Liver (tissue), 3 donors: Measurements from ENCODE around the gene GAPVD1.

Experiments
- GABPA ChIP-seq, 2 donors: IDR thresholded peaks in 1 of 2; conservative IDR thresholded peaks in 1 of 2; 2 replicates each; pipeline ENCODE4 v1.6.1; 2016; ENCODE audit warnings: antibody characterized with exemption in 2 of 2, mild to moderate bottlenecking in 1 of 2, moderate library complexity in 1 of 2
- HNF4G ChIP-seq: IDR thresholded peaks from 2 replicates; pipeline ENCODE4 v1.6.1; 2016; ENCODE audit warnings: antibody characterized with exemption
- JUND ChIP-seq, 2 donors: IDR thresholded peaks; 2 replicates each; pipeline ENCODE4 v1.6.1; 2016; ENCODE audit warnings: antibody characterized with exemption in 2 of 2
- RAD21 ChIP-seq, 2 donors: IDR thresholded peaks; 2 replicates each; pipeline ENCODE4 v1.6.1; 2016; ENCODE audit warnings: antibody characterized with exemption in 2 of 2, mild to moderate bottlenecking in 2 of 2
- RXRA ChIP-seq, 2 donors: IDR thresholded peaks; 2 replicates each; pipeline ENCODE4 v1.6.1; 2017 to 2018; ENCODE audit warnings: antibody characterized with exemption in 2 of 2, mild to moderate bottlenecking in 1 of 2
- SP1 ChIP-seq: IDR thresholded peaks from 2 replicates; pipeline ENCODE4 v1.6.1; 2018; ENCODE audit warnings: antibody characterized with exemption, mild to moderate bottlenecking
- TAF1 ChIP-seq: conservative IDR thresholded peaks from 2 replicates; pipeline ENCODE4 v1.6.1; 2016; ENCODE audit warnings: antibody characterized with exemption, mild to moderate bottlenecking
- YY1 ChIP-seq: IDR thresholded peaks from 2 replicates; pipeline ENCODE4 v1.6.1; 2016; ENCODE audit warnings: antibody characterized with exemption, mild to moderate bottlenecking
- TF ChIP-seq, protein P1 (sequence below): fragments of 150-350 bp; IDR thresholded peaks from 2 replicates; pipeline ENCODE4 v1.5.1; 2017; ENCODE audit warnings: improper control_type of control experiment, low read depth, low read length; ENCODE audit not compliant: missing input control
- TF ChIP-seq, protein P2 (sequence below): IDR thresholded peaks from 2 replicates; pipeline ENCODE4 v1.6.1; 2016; ENCODE audit warnings: antibody characterized with exemption
- TF ChIP-seq, protein P3 (sequence below): IDR thresholded peaks from 2 replicates; pipeline ENCODE4 v1.6.1; 2016; ENCODE audit warnings: antibody characterized with exemption
- TF ChIP-seq, protein P4 (sequence below): IDR thresholded peaks from 2 replicates; pipeline ENCODE4 v1.6.1; 2016; ENCODE audit warnings: antibody characterized with exemption, mild to moderate bottlenecking
- donor health status: healthy.
- donor health status: healthy.

DNA sequence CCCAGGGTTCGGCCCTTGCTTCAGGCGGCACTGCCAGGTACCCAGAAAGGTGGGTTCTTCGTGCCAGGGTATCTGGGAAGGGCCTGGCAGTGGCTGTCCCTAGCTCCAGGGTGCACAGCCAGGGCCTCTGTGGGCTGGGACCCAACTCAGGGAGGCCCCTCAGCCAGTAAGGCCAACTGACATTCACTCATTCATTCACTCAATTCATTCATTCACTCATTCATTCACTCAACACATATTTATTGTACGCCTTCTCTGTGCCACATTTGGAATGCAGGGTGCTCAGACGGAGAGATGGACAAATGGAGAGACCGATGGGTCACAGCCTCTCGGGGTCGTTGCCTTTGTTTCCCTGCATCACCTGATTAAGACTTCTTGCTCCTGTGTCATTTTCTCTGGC lies 154.9 kb downstream of the GAPVD1 start:
- TF ChIP-seq, protein P1, sequence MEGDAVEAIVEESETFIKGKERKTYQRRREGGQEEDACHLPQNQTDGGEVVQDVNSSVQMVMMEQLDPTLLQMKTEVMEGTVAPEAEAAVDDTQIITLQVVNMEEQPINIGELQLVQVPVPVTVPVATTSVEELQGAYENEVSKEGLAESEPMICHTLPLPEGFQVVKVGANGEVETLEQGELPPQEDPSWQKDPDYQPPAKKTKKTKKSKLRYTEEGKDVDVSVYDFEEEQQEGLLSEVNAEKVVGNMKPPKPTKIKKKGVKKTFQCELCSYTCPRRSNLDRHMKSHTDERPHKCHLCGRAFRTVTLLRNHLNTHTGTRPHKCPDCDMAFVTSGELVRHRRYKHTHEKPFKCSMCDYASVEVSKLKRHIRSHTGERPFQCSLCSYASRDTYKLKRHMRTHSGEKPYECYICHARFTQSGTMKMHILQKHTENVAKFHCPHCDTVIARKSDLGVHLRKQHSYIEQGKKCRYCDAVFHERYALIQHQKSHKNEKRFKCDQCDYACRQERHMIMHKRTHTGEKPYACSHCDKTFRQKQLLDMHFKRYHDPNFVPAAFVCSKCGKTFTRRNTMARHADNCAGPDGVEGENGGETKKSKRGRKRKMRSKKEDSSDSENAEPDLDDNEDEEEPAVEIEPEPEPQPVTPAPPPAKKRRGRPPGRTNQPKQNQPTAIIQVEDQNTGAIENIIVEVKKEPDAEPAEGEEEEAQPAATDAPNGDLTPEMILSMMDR, result no peak
- TF ChIP-seq YY1 (no peak), TAF1 (no peak), GABPA (IDR thresholded peaks at IDR 0.05 in 1 of 2, conservative IDR thresholded peaks at IDR 0.05 in 1 of 2) (no peak), SP1 (no peak), RXRA (IDR thresholded peaks at IDR 0.05) (no peak), JUND (IDR thresholded peaks at IDR 0.05) (no peak), HNF4G (no peak), RAD21 (IDR thresholded peaks at IDR 0.05) (no peak)
- TF ChIP-seq, protein P2, sequence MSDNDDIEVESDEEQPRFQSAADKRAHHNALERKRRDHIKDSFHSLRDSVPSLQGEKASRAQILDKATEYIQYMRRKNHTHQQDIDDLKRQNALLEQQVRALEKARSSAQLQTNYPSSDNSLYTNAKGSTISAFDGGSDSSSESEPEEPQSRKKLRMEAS, result no peak
- TF ChIP-seq, protein P3, sequence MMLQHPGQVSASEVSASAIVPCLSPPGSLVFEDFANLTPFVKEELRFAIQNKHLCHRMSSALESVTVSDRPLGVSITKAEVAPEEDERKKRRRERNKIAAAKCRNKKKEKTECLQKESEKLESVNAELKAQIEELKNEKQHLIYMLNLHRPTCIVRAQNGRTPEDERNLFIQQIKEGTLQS, result no peak
- TF ChIP-seq, protein P4, sequence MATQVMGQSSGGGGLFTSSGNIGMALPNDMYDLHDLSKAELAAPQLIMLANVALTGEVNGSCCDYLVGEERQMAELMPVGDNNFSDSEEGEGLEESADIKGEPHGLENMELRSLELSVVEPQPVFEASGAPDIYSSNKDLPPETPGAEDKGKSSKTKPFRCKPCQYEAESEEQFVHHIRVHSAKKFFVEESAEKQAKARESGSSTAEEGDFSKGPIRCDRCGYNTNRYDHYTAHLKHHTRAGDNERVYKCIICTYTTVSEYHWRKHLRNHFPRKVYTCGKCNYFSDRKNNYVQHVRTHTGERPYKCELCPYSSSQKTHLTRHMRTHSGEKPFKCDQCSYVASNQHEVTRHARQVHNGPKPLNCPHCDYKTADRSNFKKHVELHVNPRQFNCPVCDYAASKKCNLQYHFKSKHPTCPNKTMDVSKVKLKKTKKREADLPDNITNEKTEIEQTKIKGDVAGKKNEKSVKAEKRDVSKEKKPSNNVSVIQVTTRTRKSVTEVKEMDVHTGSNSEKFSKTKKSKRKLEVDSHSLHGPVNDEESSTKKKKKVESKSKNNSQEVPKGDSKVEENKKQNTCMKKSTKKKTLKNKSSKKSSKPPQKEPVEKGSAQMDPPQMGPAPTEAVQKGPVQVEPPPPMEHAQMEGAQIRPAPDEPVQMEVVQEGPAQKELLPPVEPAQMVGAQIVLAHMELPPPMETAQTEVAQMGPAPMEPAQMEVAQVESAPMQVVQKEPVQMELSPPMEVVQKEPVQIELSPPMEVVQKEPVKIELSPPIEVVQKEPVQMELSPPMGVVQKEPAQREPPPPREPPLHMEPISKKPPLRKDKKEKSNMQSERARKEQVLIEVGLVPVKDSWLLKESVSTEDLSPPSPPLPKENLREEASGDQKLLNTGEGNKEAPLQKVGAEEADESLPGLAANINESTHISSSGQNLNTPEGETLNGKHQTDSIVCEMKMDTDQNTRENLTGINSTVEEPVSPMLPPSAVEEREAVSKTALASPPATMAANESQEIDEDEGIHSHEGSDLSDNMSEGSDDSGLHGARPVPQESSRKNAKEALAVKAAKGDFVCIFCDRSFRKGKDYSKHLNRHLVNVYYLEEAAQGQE, result no peak
